Suppressor macrophage treated with lipopolysaccharide for 1 hour (primary cell): ENCODE measurements around the gene LRRC8C.
A peak's percentile ranks its signal among the peaks of the same experiment; 100 is the strongest.

ENCODE experiments used
- DNase-seq, 3 donors: peaks; one replicate each; pipeline ENCODE4 v3.0.0-alpha.2; 2020 to 2022

Gene LRRC8C

GRCh38 chr1:89706700-89707012 is 73.7 kb downstream of the LRRC8C start:
- DNase-seq, result peak; percentile 75 to 82 (median 80)

GRCh38 chr1:89708751-89709375 is 75.9 kb downstream of the LRRC8C start:
- DNase-seq, result no peak

DNA sequence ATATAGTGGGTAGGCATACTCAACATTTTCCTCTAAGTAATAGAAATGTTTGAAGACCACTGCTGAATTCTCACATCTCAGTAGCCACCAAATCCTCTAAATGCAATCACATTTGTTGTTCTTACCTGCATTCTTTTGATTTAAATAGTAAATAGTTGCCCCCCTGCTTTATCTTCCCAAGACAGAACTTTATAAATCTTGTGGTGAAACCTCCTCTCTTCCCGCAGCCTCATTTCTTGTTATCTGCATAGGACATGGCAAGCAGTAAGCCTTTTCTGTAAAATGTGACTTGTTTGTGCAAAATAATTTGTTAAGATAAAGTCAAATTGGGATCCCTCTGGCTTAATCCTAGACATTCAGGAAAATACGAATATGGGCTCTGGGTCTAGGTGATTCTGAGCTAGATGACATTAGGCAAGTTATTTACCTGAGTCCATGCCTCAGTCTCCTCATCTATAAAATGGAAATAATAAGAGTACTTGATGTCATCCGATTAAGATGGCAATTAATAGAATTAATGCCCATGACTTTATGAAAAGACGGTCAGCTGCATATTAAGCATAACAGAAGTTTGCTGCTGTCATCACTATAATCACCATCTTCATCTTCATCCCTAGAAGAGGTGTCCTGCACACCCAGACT is 77.7 kb downstream of the LRRC8C start:
- DNase-seq, result no peak

- no peak for DNase-seq
These were observed 78.3 kb downstream of the LRRC8C start for GRCh38 chr1:89711140-89711778.

DNA sequence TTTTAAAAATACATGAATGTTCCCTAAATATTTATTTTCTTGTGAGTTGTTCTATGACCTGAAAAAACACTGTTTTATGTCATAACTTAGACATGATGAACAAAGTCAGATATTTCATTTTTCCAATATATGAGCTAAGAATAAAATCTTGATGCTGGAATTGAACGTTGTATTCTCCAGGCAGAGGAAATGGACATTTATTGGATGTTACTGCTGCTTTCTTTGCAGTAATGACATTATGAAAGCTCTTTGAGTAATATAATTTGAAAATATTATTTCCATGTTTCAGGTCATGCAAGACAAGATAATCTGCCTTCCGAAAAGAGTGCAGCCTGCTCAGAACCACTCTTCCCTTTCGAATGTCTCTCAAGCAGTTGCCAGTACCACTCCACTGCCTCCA is 79.5 kb downstream of the LRRC8C start:
- no peak for DNase-seq

DNA sequence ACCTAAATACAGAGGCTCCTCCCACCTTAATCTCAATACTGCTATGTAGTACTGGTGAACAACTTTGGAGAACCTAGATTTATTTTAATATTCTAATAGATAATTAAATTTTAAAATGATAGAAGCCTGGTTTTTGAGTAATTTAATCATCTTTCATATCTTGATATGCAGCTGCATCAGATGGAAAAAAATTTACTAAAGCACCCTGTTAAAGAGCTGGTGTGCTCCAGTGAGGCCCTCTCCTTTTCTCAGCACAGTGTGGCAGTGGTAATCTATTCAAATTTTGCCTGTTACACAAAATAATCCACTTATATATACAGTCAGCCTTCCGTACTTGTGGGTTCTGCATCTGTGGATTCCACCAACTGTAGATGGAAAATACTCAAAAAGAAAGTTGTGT is 82.8 kb downstream of the LRRC8C start:
- DNase-seq, result no peak

DNA sequence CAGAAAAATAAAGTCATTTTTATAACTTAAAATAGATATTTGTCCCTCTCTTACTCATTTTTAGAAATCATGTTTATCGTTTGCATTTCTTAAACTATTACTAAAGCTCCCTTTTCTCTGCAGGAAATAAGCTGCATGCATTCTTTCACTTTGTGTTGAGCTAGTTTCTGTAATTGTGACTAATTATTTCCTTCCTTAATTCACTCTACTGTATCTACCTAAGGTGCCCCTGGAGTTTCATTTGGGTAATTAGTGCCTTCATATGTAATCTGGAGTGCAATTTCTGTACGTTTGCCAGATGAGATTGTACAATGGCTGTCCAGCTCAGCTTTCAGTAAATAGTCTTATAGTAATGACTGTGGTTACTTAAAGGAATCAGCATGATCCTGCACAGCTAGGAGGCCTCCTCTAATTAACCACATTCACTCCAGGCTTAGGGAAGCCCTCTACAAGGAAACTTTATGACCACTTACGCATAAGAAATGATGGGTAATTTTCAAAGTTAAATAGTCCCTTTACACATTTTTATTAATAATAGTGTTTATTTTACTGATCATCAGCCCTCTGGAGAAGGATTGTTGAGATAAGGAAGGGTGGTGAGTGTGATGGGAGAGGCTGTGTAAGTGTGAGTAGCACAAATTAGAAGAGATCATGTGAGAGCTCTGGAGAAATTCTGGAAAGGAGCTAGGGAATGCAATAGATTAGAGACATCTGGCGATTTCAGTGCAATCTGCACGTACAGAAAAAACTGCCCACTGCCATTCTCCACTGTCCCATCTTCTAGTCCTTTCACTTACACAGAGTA is 86.8 kb downstream of the LRRC8C start:
- peak; percentile 15 to 79 (median 51) for DNase-seq

GRCh38 chr1:89720839-89721238 is 87.9 kb downstream of the LRRC8C start:
- DNase-seq, result no peak

GRCh38 chr1:89721351-89721750 is 88.4 kb downstream of the LRRC8C start:
- DNase-seq, result peak; percentile 46 to 70 (median 55)

DNA sequence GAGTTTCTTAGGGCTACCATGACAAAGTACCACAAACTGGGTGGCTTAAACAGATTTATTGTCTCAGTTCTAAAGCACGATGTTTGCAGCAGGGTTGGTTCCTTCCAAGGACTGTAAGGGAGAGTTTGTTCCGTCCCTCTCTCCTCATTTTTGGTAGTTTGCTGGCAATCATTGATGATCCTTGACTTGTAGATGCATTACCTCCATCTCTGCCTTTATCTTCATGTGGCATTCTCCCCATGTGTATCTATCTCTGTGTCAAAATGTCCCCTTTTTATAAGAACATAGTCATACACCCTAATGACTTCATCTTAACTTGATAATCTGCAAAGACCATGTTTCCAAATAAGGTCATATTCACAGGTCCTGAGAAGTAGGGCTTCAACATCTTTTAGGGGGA is 90.2 kb downstream of the LRRC8C start:
- no peak for DNase-seq

DNA sequence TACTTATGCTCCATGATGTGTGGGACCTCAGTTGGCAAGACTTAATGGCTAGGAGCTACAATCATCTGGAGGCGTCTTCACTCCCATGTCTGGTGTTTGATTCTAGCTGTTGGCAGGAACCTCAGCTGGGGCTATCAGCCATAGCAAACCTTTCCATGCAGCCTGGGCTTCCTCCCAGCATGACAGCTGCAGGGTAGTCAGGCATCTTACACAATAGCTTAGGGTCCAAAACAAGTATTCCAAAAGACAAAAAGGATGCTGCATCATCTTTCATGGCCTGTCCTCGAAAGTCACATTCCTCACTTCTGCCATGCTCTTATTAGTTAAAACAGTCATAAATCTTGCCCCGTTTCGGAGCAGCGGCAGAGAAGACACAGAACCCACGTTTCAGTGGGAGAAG is 90.9 kb downstream of the LRRC8C start:
- DNase-seq, result peak; percentile 33 to 60 (median 40)

GRCh38 chr1:89724369-89725010 is 91.6 kb downstream of the LRRC8C start:
- peak; percentile 84 to 95 (median 92) for DNase-seq

DNA sequence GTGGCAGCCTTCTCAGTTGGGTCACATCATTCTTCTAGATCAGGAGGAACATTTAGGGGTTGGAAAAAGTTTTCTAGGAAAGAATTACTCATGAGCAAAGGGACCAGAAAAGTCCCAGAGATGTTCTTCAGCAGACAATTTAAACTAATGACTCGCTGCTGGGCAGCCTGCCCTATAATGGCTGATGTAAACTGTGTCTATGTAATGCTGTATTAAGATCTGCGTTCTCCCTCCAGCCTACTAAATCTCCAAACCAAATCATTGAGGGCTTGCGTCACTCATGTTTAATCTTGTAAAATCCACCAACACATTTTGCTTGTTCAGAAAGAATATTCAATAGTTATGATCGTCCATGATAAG is 92.1 kb downstream of the LRRC8C start:
- DNase-seq, result peak; percentile 75 to 92 (median 80)

DNA sequence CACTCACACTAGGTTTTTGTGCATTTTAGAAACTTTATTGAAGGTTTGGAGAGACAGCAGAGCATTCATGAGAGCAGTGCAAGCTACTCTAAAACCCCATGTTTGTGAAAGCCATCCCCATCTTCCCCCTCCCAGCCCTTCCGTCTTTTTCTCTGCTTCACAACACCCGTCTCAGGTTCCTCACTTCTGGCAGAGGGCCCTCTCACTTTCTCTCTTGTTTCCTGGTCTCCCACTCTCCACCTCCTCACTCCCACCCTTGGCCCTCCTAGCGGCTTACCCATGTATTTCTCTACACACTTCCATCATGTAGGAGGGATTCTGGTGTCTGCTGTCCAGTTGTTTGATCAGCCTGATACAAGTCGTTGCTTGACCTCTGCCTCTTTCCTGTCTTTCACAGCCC is 92.7 kb downstream of the LRRC8C start:
- DNase-seq, result peak in 2 of 3 donors; percentile 28 to 39

- no peak for DNase-seq
These were observed 94.8 kb downstream of the LRRC8C start for GRCh38 chr1:89727517-89728312.

- DNase-seq, result no peak
These were observed 95.5 kb downstream of the LRRC8C start for GRCh38 chr1:89728381-89728780.

DNA sequence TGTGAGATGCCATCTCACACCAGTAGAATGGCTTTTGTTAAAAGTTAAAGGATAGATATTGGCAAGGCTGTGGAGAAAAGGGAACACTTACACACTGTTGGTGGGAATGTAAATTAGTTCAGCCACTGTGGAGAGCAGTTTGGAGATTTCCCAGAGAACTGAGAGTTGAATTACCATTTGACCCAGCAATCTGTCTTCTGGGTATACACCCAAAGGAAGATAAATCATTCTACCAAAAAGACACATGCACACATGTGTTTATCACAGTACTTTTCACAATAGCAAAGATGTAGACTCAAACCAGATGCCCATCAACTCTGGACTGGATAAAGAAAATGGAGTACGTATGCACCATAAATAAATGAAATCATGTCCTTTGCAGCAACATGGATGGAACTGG is 99.3 kb downstream of the LRRC8C start:
- no peak for DNase-seq

- no peak for DNase-seq
These were observed 99.8 kb downstream of the LRRC8C start for GRCh38 chr1:89732643-89733222.

DNA sequence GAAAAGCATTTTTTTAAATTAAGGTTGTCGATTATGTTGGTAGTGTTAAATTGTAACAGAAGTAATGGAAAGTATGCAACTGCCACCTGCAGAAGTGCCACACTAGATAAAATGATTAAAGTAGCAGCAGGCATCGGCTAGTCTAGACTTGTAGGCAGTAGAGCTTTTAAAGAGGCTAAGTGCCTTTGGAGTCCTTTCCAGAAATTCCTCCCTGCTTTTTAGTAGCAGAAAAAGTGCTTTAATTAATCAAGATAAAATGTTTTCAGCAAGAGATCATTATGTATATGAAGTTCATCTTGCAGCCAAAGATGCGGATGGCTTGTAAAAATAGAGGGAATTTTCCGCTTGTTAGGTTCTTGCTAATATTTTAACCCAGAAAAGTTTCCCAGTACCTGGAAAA is 100.8 kb downstream of the LRRC8C start:
- DNase-seq, result no peak

DNA sequence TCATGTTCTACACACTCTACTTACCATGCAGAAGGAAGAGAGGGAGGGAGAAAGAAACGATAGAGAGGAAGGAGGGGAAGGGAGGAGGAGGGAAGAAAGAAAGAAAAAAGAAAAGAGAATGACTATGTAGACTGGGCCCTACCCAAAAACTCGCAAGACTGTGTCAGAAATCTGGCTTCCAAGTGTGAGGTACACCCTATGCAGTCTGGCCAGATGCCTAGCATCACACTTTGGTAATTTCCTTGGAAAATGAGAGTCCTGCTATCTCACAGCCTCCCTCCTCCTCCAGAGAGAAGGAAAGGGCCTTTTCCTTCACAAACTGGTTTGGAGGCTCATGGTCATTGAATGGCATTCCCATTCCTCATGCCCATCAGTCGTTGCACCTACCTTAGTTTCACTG is 101.5 kb downstream of the LRRC8C start:
- no peak for DNase-seq

GRCh38 chr1:89735479-89735878 is 102.6 kb downstream of the LRRC8C start:
- DNase-seq, result no peak
